Activated CD8-positive, alpha-beta memory T cell treated with anti-CD3 and anti-CD28 coated beads for 4 hours (primary cell): Measurements from ENCODE around the gene PACS2.
A peak's percentile ranks its signal among the peaks of the same experiment; 100 is the strongest.

Experiments
- DNase-seq, 2 donors: peaks; one replicate each; pipeline ENCODE4 v3.0.0-alpha.2; 2020; ENCODE audit warnings: low read depth in 2 of 2

PACS2 gene

DNA sequence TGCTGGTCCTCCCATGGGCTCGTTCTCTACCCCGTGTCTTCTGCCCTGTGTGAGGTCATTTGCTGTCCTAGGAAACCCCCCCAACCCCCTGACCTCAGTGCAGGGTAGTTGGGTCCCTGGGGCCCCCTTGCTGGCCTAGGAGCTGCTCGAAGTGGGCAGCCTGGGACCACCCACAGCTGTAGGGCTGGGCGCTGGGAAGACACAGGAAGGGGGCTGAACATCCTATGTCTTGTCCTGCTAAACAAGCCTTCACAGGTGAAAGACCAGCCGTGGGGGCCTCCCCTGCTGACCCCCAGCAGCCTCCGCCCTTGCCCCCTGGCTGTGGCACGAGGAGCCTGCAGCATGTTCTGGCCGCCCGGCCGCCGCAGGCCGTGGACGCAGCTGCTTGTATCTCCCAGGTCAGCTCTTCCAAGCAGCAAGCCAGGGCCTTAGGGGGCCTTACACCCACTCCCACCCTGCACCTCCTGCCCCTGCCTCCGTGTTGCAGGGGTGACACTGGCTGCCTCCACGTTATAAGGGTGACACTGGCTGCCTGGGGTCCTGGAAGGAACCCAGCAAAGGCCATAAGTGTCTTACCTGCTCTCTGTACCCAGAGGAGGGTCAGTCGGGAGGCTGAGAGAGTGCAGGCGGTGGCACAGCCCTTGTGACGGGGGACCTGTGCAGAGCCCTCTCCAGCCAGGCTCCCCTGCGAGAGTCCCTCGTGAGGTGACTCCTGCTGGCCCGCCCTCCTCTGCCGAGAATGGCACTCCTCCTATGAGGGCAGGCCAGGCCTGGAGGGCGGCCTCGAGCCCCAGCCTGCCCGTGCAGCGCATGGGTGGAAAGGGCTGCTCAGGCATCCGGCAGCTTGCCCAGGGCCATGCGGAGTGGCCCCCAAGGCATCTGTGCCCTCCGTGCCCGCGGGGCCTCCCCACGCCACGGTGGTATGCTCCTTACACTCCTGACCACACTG lies 72.3 kb downstream of the PACS2 start:
- no peak for DNase-seq

DNA sequence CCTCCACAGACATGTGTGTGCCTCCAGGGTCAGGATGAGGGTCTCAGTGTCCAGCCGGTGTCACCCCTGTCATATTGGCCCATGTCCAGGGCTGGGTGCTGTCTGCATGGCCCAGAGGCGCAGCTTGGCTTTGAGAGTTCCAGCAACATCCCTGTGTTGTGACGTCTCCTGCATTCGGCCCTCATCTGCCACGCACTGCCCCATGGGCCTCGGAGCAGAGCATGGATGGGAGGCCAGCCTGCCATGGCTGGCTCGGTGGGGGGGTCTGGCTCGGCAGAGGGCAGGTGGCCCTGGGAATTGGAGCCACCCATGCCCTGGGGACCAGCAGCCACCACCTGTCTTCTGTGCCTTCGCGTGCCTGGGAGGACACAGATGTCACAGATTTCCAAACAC lies 73.0 kb downstream of the PACS2 start:
- DNase-seq, result no peak

DNA sequence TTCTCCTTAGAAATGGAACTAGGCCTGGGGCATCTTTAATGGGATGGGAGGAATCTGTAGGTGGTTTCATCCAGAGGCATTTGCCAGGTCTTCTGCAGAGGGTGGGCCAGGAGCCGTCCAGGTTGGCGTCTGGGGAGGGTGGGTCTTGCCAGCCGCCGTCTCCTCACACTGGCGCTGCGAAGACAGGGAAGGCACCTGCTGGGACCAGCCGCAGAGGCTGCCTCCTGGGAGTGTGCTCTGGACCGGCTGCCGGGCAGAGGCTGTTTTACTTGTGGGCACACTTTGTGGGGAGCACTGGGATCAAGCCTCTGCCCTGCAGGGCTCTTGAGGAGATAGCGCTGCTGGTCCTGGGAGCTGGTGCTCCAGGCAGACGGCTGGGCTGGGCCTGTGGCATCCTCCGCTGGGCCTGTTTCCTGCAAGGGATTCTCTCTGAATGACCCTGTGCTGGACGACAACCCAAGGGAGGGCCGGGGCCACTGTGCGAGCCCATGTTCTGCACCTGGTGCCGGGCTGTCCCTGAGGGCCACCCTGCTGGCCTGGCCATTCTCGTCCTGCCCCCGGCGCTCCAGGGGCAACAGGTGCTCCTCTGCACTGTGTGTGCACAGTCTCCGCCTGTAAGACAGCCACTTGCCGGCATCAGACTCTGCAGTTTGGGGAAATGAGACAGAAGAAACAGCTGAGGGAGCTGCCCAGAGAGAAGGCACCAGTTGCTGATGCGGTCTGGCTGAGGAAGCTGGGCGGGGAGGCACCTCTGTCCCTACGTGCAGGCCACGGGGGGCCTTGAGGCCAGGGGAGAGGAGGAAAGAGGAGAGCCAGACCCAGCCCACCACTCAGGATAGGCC lies 73.8 kb downstream of the PACS2 start:
- no peak for DNase-seq

DNA sequence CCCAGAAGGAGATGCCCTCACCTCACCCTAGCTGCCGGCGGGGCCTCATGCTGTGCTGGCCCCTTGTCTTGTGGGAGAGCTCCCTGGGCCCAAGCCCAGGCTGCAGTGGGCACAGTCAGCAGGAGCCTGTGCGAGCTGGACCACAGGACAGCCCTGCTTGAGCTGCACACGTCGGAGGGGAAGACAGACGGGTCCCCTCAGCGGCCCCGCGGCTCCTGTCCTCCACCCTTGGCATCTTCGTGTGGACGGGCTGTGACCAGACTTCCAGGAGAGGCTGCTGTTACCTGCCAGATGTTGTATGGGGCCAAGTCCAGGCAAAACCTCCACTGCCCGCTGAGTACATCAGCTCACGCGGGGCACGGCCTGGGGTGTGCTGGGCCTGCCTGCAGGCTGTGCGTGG lies 74.4 kb downstream of the PACS2 start:
- DNase-seq, result no peak

DNA sequence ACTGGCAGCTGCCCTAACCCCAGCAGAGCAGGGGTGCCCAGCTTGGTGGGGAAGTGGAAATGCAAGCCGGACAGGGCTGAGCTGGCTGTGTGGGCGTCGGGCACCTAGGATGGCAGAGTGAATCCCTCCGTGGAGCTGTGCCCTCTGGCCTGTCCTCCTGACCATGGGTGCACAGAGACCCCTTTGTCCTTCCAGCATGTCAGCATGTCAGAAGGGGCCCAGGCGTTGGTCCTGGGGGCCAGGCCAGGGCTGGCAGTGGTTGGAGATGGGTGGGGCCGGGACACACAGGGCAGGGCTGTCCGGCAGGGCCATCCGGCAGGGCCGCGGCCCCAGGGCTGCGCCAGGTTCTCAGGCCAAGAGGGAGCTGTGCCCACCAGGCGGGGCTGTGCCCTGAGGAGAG lies 75.0 kb downstream of the PACS2 start:
- DNase-seq, result no peak

DNA sequence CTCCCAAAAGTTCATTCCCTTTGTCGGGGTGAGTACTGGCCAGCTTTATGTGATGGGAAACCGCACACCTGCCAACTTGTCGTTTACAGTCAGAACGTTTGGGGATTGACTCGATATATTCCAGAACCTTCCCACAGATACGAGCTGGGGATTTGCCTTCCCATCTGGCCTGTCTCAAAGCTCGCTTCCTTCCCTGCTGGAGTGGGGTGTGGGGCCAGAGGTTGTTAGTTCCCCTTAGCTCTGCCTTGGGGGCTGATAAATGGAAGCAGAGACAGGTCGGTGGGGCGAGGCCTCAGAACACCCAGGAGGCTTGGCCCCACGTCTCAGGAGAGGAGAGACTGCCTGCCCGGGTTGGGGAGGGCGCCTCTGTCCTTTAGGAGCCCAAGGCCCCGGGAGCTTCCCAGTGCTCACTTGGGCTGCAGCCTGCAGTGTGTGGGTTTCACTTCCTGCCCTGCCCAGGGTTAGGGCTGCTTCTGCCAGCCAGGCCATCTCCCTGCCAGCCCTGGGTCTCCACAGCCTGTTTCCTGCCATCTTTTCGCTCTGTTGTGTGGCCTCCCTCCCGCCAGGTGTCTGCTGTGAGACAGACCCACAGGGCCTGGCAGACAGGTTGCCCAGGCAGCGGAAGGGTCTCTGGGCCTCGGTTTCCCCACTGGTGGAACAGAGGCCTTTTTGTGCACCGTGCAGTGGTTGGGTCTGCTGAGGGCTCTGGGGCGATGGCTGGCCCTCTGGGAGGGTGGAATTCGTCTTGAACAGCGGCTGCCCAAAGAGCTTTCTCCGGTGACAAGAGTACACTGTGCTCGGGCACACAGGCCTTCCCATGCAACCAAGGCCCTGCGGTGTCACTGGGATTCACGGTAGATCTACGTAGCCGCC lies 75.7 kb downstream of the PACS2 start:
- no peak for DNase-seq

DNA sequence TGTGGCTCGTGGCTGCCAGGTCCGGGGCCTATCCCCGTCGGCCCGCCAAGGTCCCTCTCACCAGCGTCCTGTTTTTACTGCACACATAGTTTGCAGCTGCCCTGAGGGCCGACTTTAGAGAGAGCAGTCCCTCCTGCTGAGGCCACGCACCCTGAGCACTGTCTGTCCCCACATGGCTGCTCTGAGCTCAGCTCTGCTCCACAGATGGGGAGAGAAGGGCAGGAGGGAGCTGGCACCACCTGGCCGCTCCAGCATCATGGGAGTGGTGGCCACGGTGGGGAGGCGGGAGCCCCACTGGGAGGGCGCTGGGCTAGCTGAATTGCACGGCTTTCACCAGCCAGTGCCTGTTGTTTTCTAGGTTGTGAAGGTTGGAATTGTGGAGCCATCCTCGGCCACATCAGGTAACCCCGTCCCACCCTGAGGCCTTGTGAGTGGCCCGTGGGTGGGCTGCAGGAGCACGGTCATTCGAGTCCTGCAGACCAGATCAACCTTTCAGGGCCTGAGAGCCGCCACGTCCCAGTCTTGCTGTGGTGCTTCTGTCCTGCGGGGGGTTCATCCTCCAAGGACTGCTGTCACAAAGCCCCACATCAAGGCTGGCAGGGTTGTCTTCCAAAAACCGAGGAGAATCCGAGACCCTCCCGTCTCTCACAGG lies 76.4 kb downstream of the PACS2 start:
- no peak for DNase-seq

DNA sequence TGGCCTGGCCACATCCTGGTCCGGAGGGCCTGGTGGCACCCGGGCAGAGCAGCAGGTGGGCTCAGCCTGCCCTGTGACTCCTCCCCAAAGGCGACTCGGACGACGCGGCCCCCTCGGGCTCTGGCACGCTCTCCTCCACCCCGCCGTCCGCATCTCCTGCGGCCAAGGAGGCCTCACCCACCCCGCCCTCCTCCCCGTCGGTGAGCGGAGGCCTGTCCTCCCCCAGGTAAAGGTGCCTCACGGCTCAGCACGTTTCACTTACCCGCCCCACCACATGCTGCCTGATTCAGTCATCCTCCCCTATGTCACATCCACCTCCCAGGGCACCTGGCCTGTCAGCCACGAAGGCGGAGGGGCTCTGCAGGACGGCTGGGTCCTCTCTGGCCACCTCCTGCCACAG lies 77.0 kb downstream of the PACS2 start:
- no peak for DNase-seq

DNA sequence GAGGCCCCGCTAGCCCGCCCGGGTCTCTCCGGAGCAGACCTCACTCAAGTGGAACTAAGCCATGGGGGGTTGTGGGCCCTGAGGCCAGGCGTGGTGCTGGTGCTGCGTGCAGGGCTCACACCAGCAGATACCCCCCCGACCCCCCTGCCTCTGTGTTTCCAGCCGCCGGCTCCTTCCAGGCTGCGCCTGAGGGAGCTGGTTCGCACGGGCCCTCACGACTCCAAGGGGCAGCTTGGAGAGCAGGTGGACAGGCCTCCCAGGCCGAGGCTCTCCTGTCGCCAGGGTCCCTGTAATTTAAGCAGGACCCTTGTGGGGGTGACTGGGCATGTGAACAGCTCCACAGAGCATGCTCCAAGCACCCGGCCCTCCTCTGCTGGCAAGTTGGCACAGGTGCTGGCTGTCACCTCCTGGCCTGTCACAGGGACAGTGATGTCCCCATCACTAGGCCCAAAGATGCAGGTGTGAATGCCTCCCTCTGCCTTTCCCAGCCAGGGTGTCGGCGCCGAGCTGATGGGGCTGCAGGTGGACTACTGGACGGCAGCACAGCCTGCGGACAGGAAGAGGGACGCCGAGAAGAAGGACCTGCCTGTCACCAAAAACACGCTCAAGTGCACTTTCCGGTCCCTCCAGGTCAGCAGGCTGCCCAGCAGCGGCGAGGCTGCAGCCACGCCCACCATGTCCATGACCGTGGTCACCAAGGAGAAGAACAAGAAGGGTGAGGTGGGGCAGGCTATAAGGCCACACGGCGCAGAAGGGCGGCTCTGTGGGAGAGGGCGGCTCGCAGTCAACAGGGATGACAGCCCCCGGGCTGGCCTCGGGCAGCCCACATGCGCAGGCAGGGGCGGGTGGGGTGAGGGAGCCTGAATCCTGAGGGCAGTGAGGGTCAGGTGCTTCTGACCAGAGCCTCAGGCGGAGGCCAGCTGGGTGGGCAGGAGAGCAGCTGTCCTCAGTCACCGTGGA lies 77.9 kb downstream of the PACS2 start:
- no peak for DNase-seq

DNA sequence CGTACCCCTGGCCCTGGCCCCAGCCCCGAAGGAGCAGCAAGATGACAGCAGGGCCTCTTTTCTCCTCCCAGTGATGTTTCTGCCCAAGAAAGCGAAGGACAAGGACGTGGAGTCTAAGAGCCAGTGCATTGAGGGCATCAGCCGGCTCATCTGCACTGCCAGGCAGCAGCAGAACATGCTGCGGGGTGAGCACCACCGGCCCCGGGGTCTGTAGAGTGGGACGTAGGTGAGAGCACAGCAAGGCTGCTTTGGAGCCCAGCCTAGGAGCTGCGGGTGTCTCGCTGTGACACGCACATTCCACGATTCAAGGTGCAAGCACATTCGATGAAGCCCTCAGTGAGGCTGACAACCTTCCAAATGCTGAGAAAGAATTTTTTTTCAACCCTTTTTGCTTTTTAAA lies 78.6 kb downstream of the PACS2 start:
- no peak for DNase-seq

DNA sequence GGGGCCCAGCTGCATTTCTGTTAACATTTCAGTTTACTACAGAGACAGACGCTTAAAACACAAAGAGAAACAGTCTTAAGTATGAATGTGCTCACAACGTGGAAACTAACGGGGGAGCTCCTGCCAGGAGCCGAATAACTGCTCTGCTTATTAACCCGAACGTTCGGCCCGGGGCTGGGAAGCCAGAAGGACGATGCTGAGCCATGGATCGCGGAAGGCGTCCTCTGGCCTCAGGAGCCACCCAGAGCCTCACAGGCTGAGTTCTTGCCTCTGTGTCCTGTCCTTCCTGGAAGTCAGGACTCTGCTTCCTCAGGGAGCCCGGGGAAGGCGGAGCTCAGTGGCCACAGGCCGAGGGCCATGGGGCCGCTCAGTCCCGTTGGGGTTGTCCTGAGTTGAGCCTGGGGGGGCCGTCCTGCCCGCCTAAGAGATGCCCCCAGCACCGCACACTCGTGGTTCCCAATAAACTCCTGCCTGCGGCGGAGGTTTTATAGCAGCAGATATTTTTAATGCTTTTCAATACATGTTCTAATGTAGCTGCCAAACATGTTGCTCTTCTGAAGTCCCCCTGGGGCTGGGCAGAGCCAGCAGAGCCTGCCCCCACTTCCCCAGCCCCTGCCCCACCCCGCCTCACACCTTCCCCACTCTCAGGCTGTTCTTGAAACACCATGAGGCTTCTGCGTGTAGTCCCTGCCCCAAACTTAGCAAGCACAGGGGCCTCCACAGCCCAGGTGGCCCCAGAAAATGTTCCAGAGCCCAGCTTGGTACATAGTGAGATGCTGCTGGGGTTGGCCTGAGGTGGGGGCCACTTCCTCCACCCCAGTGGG lies 80.4 kb downstream of the PACS2 start:
- DNase-seq, result no peak

DNA sequence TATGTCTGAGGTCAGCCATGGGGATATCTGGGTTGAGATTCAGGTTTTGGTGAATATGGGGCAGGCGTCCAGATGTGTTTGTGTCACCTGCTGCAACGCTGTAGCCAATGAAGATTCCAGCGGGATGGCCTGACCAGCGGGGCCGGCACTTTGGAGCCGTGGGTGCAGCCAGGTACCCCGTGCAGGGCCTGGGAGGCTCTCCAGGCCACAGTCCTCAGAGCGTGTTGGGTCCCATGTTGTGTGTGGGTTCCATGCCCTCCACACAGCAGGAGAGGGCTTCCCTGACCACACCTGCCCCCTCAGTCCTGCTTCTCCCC lies 80.9 kb downstream of the PACS2 start:
- no peak for DNase-seq

DNA sequence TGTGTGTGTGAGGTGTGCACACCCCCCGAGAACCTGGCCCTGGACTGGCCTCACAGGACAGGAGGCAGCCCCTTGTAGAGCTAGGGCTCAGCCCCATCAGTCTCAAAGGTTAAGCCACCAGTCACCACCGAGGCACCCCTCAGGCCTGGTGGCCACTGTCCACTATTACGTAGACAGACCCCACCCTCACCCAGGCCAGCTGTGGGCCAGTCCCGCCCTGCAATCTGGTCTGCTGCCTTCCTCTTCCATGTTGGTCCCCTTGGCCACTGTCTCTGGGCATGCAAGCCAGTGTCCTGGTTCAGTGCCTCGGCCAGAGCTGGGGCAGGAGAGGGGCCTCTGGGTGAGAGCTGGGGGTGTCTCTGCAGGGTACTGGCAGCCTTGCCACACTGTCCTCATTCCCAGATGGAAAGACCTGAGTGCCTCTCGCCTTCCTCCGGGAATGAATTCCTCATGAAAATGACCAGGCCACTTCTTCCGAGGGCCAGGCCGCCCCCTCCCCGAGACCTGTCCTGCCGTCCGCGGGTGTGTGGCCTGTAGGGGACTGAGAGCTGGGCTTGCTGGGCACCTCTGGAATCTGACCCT lies 82.9 kb downstream of the PACS2 start:
- no peak for DNase-seq

DNA sequence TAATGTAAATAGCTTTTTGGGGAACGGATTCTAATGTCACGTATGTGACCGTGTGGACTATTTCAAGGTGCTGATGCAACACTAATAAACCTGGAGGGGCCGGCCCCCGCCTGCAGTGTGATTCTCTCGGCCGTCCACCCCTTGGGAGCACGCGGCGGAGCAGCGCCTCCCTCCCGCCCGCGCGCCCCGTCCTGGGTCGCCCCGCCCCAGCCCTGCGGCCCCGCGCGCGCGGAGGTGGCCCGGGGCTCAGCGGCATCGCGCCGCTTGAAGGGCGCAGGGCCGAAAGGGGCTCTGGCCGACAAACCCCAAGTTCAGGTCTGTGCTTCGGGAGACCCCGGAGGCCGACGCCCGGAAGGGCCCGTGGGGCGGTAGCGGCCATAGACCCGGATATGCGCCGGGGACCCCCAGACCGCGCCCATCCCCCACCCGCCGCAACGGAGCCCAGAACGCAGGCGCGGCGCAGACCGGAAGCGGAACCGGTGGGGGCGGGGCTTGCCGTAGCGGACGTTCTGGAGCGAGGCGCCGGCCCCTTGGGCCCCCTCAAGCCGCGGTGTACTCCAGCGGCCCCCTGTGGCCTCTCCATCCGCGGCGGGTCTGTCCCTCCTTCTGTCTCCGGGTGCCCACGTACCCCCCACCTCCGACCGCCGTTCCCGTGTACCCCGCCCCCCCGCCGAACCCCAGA lies 83.6 kb downstream of the PACS2 start, which contains the start of gene TEX22:
TEX22 (plus strand) TSS at position 495 of the 682 bp plus-strand sequence. CDS start 803 bp downstream, outside the sequence.
- peak; percentile 86 to 90 for DNase-seq

DNA sequence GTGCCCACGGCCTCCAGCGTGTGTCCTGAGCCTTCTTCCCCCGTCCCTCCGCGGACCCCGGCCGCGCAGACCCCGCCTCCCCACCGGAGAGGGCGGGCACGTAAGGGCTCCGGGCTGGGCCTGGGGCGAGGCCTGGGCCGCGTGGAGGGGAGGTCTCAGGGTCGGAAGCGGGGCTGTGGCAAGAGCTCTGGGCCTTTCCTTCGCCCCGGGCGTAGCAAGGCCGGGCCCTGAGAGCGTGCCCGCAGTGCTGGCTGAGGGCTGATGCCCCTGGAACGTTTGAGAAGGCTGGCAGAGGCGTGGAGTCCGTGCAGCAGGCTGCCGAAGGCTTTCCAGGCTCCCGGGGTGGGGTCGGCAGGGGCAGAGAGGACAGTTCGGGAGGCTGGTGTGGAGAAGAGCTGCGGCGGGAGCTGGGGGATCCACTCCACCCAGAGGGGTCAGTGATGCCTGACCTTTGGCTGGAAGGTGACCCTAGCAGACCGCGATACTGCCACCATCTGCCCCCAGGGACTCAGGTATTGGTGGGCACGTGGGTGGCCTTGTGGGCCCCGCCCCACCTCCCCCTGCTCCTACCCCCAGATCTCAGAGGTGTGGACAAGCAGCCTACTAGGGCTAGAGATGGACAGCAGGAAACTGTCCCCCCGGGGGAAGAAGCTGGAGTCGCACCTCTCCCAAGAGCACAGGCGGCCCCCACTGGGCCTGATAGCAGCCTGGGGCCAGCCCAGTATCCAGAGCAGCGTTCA lies 84.3 kb downstream of the PACS2 start:
- no peak for DNase-seq

DNA sequence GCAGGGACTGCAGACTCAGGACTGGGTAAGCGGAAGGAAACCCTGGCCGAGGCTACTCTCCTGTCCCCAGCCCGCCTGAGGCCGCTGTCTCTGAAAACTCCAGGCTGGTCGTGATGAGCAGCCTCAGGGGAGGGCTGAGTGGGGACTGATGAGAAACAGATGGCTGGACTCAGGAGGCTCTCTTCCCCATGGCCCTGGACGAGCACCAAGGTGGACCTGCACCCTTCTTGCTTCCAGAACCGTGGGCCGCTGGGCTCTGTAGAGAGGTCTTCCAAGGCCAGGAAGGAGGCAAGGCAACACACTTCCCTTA lies 84.9 kb downstream of the PACS2 start:
- no peak for DNase-seq

DNA sequence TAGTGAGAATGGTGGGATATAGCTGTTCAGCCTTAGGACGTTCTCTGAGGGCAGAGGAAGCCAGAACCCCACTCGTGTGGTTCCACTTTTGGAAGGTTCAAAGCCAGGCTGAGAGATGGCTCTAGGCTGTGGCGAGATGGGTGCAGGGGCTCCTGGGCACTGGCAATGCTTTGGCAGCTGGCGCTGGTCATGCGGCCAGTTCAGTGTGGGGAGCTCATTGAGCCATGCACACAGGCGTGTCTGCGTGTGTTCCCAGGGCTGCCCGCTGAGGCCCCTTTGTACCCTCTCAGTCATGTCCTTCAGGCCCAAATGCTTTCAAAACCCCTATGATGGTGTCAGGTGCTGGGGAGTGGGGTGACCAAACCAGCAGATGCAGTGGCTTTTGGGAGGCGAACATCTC lies 85.5 kb downstream of the PACS2 start:
- no peak for DNase-seq

DNA sequence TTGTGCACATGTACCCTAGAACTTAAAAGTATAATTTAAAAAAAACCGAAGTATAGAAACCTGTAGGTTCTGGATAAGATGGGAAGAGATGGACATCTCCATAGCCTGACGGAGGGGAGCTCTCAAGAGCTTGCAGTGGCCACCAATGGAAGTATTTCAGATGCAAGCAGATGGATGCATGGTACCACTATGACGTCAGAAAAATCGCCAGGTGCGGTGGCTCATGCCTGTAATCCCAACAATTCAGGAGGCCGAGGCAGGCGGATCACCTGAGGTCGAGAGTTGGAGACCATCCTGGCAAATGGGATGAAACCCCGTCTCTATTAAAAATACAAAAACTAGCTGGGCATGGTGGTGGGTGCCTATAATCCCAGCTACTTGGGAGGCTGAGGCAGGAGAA lies 87.2 kb downstream of the PACS2 start:
- no peak for DNase-seq
